ENCODE results near the gene ASPA.

DNA sequence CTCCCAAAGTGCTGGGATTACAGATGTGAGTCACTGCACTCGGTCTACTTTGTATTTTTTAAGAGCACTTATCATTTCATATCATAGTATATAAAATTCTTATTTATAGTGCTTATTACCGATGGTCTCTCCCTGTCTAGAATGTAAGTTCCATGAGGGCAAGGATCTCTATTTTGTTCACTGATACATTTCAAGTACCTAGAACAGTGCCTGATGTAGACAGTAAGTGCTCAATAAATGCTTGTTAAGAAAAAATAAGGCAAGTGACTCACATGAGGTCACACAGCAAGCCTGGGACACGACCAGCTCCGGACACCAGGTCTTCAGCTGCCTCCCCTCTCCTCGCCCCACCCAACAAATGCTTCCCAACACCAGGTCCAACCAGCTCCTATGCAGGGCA, 58.0 kb downstream of the ASPA start:
- TF ChIP-seq POLR2A (IDR thresholded peaks at IDR 0.05; ENCODE audit: low read depth, low read length), result no peak
- TF ChIP-seq CBFB (IDR thresholded peaks at IDR 0.05; ENCODE audit: low read depth), result no peak
- TF ChIP-seq ZNF274 (IDR thresholded peaks at IDR 0.05; ENCODE audit: insufficient read depth, insufficient read length), result no peak
- TF ChIP-seq, protein P1, sequence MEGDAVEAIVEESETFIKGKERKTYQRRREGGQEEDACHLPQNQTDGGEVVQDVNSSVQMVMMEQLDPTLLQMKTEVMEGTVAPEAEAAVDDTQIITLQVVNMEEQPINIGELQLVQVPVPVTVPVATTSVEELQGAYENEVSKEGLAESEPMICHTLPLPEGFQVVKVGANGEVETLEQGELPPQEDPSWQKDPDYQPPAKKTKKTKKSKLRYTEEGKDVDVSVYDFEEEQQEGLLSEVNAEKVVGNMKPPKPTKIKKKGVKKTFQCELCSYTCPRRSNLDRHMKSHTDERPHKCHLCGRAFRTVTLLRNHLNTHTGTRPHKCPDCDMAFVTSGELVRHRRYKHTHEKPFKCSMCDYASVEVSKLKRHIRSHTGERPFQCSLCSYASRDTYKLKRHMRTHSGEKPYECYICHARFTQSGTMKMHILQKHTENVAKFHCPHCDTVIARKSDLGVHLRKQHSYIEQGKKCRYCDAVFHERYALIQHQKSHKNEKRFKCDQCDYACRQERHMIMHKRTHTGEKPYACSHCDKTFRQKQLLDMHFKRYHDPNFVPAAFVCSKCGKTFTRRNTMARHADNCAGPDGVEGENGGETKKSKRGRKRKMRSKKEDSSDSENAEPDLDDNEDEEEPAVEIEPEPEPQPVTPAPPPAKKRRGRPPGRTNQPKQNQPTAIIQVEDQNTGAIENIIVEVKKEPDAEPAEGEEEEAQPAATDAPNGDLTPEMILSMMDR (IDR thresholded peaks at IDR 0.05 in 2 of 3, conservative IDR thresholded peaks at IDR 0.05 in 1 of 3; ENCODE audit: control insufficient read depth in 2 of 3, extremely low read depth in 1 of 3, insufficient read depth in 1 of 3, low read depth in 3 of 3, low read length in 3 of 3), result no peak
- TF ChIP-seq YY1 (IDR thresholded peaks at IDR 0.05; ENCODE audit: low read depth, low read length), result no peak
- no peak for TF ChIP-seq CREB1 (IDR thresholded peaks at IDR 0.05; ENCODE audit: low read depth)
- TF ChIP-seq SUZ12 (IDR thresholded peaks at IDR 0.05; ENCODE audit: unreplicated experiment), result no peak
- TF ChIP-seq NFIC (IDR thresholded peaks at IDR 0.05; ENCODE audit: low read depth, low read length), result no peak
- TF ChIP-seq, protein P2, sequence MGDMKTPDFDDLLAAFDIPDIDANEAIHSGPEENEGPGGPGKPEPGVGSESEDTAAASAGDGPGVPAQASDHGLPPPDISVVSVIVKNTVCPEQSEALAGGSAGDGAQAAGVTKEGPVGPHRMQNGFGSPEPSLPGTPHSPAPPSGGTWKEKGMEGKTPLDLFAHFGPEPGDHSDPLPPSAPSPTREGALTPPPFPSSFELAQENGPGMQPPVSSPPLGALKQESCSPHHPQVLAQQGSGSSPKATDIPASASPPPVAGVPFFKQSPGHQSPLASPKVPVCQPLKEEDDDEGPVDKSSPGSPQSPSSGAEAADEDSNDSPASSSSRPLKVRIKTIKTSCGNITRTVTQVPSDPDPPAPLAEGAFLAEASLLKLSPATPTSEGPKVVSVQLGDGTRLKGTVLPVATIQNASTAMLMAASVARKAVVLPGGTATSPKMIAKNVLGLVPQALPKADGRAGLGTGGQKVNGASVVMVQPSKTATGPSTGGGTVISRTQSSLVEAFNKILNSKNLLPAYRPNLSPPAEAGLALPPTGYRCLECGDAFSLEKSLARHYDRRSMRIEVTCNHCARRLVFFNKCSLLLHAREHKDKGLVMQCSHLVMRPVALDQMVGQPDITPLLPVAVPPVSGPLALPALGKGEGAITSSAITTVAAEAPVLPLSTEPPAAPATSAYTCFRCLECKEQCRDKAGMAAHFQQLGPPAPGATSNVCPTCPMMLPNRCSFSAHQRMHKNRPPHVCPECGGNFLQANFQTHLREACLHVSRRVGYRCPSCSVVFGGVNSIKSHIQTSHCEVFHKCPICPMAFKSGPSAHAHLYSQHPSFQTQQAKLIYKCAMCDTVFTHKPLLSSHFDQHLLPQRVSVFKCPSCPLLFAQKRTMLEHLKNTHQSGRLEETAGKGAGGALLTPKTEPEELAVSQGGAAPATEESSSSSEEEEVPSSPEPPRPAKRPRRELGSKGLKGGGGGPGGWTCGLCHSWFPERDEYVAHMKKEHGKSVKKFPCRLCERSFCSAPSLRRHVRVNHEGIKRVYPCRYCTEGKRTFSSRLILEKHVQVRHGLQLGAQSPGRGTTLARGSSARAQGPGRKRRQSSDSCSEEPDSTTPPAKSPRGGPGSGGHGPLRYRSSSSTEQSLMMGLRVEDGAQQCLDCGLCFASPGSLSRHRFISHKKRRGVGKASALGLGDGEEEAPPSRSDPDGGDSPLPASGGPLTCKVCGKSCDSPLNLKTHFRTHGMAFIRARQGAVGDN (IDR thresholded peaks at IDR 0.05), result no peak
- TF ChIP-seq, protein P3, sequence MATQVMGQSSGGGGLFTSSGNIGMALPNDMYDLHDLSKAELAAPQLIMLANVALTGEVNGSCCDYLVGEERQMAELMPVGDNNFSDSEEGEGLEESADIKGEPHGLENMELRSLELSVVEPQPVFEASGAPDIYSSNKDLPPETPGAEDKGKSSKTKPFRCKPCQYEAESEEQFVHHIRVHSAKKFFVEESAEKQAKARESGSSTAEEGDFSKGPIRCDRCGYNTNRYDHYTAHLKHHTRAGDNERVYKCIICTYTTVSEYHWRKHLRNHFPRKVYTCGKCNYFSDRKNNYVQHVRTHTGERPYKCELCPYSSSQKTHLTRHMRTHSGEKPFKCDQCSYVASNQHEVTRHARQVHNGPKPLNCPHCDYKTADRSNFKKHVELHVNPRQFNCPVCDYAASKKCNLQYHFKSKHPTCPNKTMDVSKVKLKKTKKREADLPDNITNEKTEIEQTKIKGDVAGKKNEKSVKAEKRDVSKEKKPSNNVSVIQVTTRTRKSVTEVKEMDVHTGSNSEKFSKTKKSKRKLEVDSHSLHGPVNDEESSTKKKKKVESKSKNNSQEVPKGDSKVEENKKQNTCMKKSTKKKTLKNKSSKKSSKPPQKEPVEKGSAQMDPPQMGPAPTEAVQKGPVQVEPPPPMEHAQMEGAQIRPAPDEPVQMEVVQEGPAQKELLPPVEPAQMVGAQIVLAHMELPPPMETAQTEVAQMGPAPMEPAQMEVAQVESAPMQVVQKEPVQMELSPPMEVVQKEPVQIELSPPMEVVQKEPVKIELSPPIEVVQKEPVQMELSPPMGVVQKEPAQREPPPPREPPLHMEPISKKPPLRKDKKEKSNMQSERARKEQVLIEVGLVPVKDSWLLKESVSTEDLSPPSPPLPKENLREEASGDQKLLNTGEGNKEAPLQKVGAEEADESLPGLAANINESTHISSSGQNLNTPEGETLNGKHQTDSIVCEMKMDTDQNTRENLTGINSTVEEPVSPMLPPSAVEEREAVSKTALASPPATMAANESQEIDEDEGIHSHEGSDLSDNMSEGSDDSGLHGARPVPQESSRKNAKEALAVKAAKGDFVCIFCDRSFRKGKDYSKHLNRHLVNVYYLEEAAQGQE (IDR thresholded peaks at IDR 0.05; ENCODE audit: low read depth, low read length), result no peak

Data from GM12878 (cell line).